Measurements from ENCODE around the gene KHDC4. TPM values are rescaled to one million over a fixed set of nuclear protein-coding genes. Genes with fewer than 3 reads are reported as not detected.

KHDC4 gene
- total and polyA plus RNA-seq, 2 of the 13 experiments (the other 11 are each of a cell fraction or from before 2014, with no cell fraction given) = 33.5 to 92.0 TPM

GRCh38 chr1:155940993-155941844 lies 7.0 kb upstream of the KHDC4 start, which contains the start of gene RXFP4 (continued):
- TF ChIP-seq HOMEZ (CRISPR knock-in tag; IDR thresholded peaks at IDR 0.05; ENCODE audit: low read depth) (no peak), CERS6 (CRISPR knock-in tag; IDR thresholded peaks at IDR 0.05) (no peak), ZBTB34 (CRISPR knock-in tag; IDR thresholded peaks at IDR 0.05) (no peak), ZNF230 (CRISPR knock-in tag; IDR thresholded peaks at IDR 0.05) (0 out of 2 replicates have a peak, but pooled peaks have one; percentile 63), RAD21 (CRISPR knock-in tag; IDR thresholded peaks at IDR 0.05) (no peak), ZNF850 (CRISPR knock-in tag; conservative IDR thresholded peaks at IDR 0.05) (no peak), ZUFSP (CRISPR knock-in tag; IDR thresholded peaks at IDR 0.05; ENCODE audit: borderline replicate concordance) (no peak), PAX8 (CRISPR knock-in tag; IDR thresholded peaks at IDR 0.05; ENCODE audit: borderline replicate concordance) (no peak), ZNF33B (CRISPR knock-in tag; IDR thresholded peaks at IDR 0.05) (no peak), MYC (CRISPR knock-in tag; IDR thresholded peaks at IDR 0.05; ENCODE audit: borderline replicate concordance) (no peak), RAD51 (IDR thresholded peaks at IDR 0.05; ENCODE audit: borderline replicate concordance) (no peak), IRF2 (CRISPR knock-in tag; IDR thresholded peaks at IDR 0.05) (no peak), CREB1 (IDR thresholded peaks at IDR 0.05) (no peak), CREB1 (CRISPR knock-in tag; IDR thresholded peaks at IDR 0.05) (no peak), ZNF572 (CRISPR knock-in tag; IDR thresholded peaks at IDR 0.05) (no peak), PRDM10 (CRISPR knock-in tag; IDR thresholded peaks at IDR 0.05; ENCODE audit: low read depth) (no peak), RFXAP (CRISPR knock-in tag; IDR thresholded peaks at IDR 0.05; ENCODE audit: borderline replicate concordance) (no peak), ZNF704 (CRISPR knock-in tag; IDR thresholded peaks at IDR 0.05; ENCODE audit: borderline replicate concordance) (no peak)
